GM23338 (cell line): ENCODE data around the gene NPFF.

Experiments
- CREB1 ChIP-seq: fragments of 250-450 bp; sonication (Bioruptor Pico); IDR thresholded peaks from 2 replicates; pipeline ENCODE4 v1.5.0; 2020; ENCODE audit warnings: low read depth, mild to moderate bottlenecking, moderate library complexity
- EZH2 ChIP-seq: fragments of 200-600 bp; sonication (generic); IDR thresholded peaks from one replicate; pipeline ENCODE4 v1.8.0; 2017; ENCODE audit warnings: antibody characterized with exemption, mild to moderate bottlenecking, low read depth; ENCODE audit not compliant: unreplicated experiment
- EZH2phosphoT487 ChIP-seq: fragments of 200-600 bp; sonication (generic); IDR thresholded peaks from one replicate; pipeline ENCODE4 v1.8.1; 2018; ENCODE audit warnings: antibody characterized with exemption; ENCODE audit not compliant: unreplicated experiment
- JUNB ChIP-seq: IDR thresholded peaks from one replicate; pipeline ENCODE4 v1.6.1; 2016; ENCODE audit warnings: antibody characterized with exemption; ENCODE audit not compliant: unreplicated experiment
- POLR2AphosphoS5 ChIP-seq: IDR thresholded peaks from 2 replicates; pipeline ENCODE4 v1.6.1; 2016; ENCODE audit warnings: antibody characterized with exemption, low read depth
- ZNF114 ChIP-seq: fragments of 250-450 bp; sonication (Bioruptor Pico); IDR thresholded peaks from 2 replicates; pipeline ENCODE4 v1.5.0; 2020; ENCODE audit warnings: mild to moderate bottlenecking, moderate library complexity
- TF ChIP-seq, protein P1 (sequence below): IDR thresholded peaks from one replicate; pipeline ENCODE4 v1.6.1; 2018; ENCODE audit warnings: antibody characterized with exemption; ENCODE audit not compliant: unreplicated experiment
- TF ChIP-seq, protein P2 (sequence below), 2 experiments: fragments of 200-600 bp in 1 of 2; sonication (generic) in 1 of 2; conservative IDR thresholded peaks; 2 replicates each; pipeline versions ENCODE4 v1.5.1 to v1.6.1; 2016 to 2017; ENCODE audit warnings: antibody characterized with exemption in 2 of 2, low read depth in 2 of 2, mild to moderate bottlenecking in 2 of 2, moderate library complexity in 1 of 2
- TF ChIP-seq, protein P3 (sequence below): IDR thresholded peaks from 2 replicates; pipeline ENCODE4 v1.6.1; 2016; ENCODE audit warnings: antibody characterized with exemption

DNA sequence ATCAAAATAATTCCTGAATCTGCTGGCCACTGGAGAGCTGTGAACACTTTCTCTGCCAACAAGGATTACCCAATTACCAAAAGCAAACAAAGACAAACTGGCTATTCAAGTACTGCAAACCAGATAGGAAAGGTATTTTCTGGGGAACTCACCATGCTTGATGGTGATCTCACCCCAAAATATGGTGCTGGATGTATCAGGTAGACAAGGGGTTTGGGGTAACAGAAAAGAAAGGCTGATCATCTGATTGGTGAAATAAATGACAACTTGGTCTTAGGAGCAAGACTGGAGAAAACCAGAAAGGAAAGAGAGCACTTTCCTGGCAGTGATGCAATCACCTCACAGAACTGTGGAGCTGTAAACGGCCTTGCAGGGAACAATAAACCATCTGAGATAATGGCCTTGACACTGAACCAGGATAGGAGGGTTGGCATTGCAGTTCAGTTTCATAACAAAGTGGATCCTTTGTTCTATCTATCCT is 31.0 kb upstream of the NPFF start:
- no peak for TF ChIP-seq EZH2
- TF ChIP-seq, protein P1, sequence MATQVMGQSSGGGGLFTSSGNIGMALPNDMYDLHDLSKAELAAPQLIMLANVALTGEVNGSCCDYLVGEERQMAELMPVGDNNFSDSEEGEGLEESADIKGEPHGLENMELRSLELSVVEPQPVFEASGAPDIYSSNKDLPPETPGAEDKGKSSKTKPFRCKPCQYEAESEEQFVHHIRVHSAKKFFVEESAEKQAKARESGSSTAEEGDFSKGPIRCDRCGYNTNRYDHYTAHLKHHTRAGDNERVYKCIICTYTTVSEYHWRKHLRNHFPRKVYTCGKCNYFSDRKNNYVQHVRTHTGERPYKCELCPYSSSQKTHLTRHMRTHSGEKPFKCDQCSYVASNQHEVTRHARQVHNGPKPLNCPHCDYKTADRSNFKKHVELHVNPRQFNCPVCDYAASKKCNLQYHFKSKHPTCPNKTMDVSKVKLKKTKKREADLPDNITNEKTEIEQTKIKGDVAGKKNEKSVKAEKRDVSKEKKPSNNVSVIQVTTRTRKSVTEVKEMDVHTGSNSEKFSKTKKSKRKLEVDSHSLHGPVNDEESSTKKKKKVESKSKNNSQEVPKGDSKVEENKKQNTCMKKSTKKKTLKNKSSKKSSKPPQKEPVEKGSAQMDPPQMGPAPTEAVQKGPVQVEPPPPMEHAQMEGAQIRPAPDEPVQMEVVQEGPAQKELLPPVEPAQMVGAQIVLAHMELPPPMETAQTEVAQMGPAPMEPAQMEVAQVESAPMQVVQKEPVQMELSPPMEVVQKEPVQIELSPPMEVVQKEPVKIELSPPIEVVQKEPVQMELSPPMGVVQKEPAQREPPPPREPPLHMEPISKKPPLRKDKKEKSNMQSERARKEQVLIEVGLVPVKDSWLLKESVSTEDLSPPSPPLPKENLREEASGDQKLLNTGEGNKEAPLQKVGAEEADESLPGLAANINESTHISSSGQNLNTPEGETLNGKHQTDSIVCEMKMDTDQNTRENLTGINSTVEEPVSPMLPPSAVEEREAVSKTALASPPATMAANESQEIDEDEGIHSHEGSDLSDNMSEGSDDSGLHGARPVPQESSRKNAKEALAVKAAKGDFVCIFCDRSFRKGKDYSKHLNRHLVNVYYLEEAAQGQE, result no peak
- TF ChIP-seq, protein P2, sequence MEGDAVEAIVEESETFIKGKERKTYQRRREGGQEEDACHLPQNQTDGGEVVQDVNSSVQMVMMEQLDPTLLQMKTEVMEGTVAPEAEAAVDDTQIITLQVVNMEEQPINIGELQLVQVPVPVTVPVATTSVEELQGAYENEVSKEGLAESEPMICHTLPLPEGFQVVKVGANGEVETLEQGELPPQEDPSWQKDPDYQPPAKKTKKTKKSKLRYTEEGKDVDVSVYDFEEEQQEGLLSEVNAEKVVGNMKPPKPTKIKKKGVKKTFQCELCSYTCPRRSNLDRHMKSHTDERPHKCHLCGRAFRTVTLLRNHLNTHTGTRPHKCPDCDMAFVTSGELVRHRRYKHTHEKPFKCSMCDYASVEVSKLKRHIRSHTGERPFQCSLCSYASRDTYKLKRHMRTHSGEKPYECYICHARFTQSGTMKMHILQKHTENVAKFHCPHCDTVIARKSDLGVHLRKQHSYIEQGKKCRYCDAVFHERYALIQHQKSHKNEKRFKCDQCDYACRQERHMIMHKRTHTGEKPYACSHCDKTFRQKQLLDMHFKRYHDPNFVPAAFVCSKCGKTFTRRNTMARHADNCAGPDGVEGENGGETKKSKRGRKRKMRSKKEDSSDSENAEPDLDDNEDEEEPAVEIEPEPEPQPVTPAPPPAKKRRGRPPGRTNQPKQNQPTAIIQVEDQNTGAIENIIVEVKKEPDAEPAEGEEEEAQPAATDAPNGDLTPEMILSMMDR (conservative IDR thresholded peaks at IDR 0.05; ENCODE audit: low read depth in 2 of 2), result no peak
- TF ChIP-seq EZH2phosphoT487, result no peak
- TF ChIP-seq POLR2AphosphoS5, result no peak
- no peak for TF ChIP-seq CREB1 (CRISPR knock-in tag)
- TF ChIP-seq, protein P3, sequence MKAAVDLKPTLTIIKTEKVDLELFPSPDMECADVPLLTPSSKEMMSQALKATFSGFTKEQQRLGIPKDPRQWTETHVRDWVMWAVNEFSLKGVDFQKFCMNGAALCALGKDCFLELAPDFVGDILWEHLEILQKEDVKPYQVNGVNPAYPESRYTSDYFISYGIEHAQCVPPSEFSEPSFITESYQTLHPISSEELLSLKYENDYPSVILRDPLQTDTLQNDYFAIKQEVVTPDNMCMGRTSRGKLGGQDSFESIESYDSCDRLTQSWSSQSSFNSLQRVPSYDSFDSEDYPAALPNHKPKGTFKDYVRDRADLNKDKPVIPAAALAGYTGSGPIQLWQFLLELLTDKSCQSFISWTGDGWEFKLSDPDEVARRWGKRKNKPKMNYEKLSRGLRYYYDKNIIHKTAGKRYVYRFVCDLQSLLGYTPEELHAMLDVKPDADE, result no peak
- no peak for TF ChIP-seq JUNB
- no peak for TF ChIP-seq ZNF114 (CRISPR knock-in tag)
